HG02623 (cell line): ENCODE results near the gene GNL1.

ENCODE experiments used
- ATAC-seq: cut with Tn5 transposase; IDR thresholded peaks from one replicate; pipeline ENCODE4 v1.9.1; 2021; ENCODE audit warnings: moderate library complexity; ENCODE audit not compliant: unreplicated experiment

The GNL1 gene

GRCh38 chr6:30570263-30570662, 14.0 kb upstream of the GNL1 start:
- no peak for ATAC-seq

DNA sequence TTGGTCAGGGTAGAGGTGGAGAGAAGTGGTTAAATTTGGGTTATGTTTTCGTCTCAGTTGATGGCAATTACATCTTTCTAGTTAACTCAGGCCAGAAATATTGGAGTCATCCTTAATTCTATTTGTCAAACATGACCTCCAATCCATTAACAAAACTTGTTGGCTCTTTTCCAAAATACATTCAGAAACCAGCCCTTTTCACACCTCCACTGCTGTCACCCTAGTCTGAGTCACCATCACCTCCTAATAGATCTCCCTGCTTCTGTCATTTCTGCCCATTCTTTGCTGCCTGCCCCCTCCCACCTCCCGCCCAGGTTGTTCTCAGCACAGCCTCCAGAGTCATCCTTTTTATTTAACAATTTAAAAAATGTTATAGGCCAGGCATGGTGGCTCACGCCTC, 12.0 kb upstream of the GNL1 start:
- ATAC-seq, result no peak

DNA sequence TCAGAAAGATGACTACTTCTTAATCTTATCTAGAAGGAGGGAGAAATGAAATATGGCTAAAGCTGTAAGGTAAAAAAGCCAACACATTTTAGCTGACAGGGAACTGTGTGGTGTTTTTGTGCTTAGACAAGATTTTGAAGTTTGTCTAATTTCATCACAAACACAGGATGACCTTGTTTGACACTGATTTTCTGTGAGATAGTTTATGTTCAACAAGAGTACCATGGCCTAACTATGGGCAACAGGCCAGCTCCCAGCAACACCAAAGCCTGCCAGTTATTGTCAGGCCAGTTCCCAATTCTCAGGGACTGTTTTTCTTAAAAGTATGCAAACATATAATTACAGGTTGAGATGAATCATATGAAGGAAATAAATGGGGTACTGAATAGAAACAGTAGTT, 9.5 kb upstream of the GNL1 start:
- no peak for ATAC-seq

DNA sequence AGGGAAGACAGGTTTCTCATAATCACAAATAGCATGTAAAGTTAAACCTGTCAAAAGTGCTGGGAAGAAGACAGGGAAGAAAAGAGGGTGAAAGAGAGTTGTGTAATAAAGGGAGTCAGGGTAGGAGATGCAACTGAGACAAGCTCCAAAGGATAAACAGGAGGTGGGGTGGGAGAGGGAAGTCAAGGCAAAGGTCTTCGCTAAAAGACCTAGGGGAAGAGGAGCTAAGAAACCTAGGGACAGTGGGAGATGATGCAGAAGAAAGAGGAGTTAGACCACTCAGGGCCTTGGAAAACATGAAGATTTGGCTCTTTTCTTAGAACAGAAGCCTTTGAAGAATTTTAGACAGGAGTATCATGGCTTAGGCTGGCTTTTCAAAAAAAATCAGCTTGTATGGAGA, 7.8 kb upstream of the GNL1 start:
- ATAC-seq, result no peak

GRCh38 chr6:30562470-30563425, 6.5 kb upstream of the GNL1 start:
- ATAC-seq, result no peak

GRCh38 chr6:30560930-30561329, 4.6 kb upstream of the GNL1 start:
- no peak for ATAC-seq

GRCh38 chr6:30557683-30557981, 1.3 kb upstream of the GNL1 start:
- no peak for ATAC-seq

DNA sequence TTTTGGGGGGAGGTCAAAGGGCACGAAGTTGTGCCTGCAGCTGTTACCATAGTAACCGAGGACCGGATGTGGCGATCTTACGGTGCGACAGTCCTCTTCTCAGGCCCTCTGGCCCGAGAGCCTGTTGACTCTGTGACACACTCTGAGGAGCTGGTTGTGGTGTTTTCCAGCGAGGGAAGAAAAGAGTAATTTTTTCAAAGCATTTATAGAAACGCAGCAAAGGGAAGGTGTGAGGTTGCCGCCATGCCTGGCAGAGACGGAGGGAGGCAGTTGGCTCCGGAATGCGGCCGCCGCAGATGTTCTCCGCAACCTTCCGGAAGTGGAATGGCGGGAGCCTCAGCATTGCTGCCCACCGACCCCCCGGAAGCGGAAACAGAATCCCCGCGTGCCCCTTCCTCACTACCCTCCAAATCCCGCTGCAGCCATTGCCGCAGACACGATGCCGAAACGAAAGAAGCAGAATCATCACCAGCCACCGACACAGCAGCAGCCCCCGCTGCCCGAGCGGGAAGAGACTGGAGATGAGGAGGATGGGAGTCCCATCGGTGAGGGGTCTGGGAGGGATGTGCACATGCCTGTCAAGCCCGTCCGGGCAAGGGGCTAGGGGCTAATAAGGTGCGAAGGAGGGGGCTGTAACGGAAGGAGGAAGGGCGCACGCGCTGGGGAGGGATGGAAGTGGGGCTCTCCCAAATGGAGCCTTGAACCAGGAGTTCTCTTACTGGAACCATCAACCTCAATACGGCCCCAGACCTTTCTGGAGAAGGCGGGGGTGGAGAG, 805 bp upstream of the GNL1 start, which contains the start of gene PRR3:
TSS of gene PRR3 (plus strand) at position 390 of the 777 bp plus-strand sequence. CDS start at position 440, 50 bp downstream.
- ATAC-seq, result peak; percentile 51

DNA sequence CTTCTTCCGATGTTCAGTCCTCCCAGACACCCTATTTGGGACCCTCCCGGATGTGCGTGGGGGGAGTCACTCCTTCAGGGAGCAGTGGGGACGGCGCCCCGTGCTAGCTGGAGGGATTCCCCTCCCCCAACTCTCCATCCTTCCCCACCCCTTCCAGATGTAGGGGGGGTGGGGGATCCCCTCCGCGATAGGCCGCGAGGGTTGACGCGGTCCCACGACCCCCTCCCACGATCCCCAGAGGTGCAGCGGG, 548 bp downstream of the GNL1 start:
- ATAC-seq, result no peak

DNA sequence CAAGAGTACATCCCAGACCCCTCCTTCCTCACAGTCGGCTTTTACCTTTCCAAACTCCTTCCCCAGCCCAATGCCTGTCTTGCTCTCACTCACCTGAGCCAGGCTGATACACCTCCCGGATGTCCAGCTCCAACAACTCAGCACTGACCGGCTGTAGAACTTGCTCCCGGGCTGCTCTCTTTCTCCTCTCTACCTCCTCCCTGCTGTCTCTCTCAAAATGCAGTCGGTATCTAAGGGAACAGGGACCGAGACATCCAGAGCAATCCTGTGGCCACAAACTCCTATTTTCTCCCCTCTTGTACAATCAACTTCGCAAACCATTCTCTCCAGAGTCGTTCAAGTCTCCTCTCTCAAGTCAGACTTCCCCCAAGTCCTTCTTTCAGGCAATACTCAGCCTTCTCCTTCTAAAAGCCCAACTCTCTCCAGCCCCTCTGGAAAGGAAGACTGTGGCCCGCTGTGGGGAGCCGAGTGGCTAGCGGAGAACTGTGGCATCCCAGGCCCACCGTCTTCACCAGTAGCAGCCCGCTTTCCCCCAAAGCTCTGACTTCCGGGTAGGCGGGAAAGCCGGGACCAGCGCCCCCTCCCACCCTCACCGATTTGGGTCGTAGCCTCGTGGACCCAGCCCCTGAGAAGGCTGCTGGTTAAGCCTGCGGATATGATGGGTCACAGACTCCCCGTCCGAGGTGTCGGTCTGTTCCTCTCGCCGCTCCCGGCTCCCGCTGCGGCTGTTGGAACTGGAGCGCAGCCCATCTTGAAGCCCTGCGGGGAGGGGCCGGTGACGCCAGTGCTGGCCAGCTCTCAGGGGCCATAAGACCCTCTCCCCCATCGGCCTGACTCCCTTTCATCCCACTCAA, 1.1 kb downstream of the GNL1 start:
- ATAC-seq, result no peak

DNA sequence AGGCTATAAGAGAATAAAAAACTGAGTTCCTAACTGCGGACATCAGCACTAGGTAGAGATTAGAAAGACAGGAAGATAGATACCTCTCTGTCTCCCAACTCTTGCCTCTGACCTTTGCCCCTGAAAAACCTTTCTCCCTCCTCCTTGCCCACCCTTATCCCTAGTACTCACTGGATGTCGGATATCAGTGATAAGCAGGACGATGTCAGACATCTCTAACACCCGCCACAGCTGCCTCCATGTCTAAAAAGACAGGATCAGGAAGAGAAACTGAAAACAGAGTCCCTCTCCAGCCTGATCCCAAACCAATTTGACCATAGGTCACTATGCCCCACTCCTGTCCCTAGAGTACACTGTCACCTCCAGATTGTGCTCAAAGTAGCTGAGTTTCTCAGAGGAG, 1.9 kb downstream of the GNL1 start:
- ATAC-seq, result no peak

DNA sequence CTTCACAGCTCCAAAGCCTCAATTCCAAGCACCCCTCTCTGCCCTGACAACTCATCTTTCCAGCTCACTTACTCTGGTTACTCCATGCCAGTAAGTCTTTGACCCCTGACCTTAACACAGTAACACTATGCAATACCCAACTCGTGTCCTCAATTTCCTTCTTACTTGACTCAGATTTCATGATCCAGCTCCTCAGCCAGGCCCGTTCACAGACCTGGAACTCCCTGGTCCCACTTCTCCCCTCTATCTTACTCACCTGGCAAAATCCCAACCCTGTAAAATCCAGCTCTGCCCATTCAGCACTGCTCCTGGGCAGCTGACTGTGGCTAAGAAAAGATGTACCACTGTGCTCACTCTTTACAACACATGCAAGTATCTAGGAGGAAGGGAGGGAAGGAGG, 7.9 kb downstream of the GNL1 start:
- ATAC-seq, result no peak

GRCh38 chr6:30547454-30547853, 8.8 kb downstream of the GNL1 start:
- no peak for ATAC-seq

GRCh38 chr6:30544666-30545272, 11.5 kb downstream of the GNL1 start:
- no peak for ATAC-seq

DNA sequence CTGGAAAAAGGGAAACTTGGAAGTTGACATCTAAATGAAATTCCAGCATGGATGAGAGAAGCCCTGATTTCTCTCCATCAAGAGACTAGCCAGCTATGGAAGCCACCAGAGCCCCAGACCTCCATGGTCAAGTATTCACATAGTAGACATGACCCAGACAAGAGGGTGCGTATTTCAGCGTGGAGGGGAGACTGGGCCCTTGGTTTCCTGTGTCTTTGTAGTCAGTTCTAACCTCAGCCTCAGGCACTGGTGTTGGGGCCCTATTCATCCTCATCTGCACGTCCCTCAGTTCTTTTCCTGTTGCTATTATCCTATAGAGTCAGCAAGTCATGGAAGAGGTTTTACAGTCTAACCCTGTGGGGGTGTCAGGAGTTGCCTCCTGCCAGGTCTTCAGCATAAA, 12.5 kb downstream of the GNL1 start:
- no peak for ATAC-seq

DNA sequence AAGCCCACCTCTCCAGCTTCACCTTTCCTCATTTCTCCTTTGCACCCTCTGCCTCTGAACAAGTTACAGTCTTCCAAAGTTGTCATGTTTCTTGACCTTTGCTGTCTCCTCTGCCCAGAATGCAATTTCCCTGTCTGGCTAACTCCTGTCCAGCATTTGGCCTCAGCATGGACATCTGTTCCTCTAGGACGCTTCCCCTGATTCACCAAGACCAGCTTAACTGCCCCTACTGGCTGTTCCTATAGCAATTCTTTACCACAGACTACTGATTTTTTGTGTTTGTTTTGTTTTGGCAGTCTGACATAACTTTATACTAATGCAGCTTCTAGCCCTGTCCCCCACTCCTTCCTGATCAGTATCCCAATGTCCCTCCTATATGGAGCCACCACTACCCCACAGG, 13.4 kb downstream of the GNL1 start:
- no peak for ATAC-seq

- no peak for ATAC-seq
Observed at GRCh38 chr6:30542404-30542725, 13.9 kb downstream of the GNL1 start.

GRCh38 chr6:30541515-30542403, 14.5 kb downstream of the GNL1 start:
- no peak for ATAC-seq

DNA sequence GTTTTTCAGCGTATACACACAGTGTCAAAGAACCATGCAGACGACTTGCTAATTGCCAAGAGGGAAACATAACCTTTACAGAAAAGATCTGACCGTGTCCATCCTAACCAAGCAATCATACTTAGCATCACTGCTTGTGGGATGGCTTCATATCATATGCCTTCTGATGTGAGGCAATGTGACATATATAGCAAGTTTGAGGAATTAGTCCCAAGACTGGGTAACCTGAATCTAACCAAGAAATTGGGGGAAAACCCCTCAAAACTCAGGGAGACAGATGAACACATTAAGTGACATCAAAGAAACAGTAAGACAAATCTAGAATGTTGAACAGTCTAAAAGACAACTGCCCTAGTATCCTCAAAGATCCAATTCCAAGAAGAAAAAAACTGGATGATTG, 18.4 kb downstream of the GNL1 start:
- no peak for ATAC-seq
